ENCODE measurements around the gene KLHL25.

Gene KLHL25

DNA sequence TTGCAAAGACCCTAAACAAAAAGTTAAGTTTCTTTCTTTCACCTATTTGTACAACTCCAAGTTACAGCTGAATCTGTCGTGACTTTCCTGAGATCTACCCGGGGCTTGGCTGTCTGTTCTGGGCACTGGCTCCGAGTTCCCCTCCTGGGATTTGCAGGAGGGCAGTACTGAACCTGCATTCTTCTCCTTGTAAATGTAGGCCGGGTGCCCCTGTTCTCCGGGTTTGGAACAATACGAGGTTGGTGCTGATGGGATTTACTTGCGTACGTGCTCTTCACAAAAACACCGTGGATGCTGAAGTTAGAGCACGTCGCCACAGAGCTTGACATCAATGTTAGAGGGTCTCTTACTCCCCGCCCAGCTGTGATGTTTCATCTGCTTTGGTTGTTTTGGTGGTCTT lies 48.1 kb downstream of the KLHL25 start:
- DNase-seq, result no peak

DNA sequence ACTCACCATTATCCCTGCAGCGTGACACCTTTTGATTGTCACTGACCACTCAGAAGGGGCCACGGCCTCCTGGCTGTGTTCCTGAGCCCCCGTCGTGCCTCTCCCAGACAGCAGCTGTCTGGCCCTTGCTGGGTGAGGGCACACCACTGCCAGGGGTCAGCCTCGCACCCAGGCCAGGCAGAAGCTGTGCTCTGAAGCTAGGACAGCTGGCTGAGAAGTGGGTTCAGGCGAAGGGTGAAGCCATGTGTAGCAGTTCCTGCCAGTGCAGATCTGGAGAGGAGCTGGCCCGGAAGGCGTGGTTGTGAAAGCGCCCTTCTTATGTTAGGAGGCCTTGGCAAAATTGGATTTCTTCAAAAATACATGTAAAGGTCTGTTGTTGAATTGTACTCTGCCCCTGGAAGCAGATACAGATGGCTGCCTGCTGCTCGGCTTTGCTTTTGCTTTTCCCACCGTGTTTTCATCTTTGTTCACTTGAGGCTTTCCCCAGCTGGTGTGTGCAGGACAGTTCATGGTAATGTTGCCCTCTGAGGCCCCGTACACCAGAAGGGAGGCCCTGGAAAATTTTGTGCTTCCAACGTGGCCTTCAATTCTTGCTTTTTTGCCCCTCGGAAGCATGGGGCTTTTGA lies 49.1 kb downstream of the KLHL25 start:
- no peak for DNase-seq

DNA sequence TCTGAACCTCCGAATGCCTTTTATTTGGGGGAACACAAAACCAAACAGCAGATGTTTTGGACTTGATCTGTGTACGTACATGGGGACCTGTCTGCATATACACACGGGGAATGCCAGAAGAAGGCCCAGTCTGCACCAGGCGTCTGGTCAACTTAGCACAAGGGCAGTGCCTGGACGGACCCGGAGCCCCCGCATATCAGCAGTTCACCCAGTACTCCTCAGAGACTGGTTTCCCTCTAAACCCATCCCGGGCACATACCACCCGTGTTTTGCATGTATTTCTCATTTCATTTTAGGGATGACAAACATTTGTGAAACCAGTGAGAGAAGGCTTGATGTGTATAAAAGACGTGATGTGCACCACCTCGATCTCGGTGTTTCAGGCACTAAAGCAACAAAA lies 49.7 kb downstream of the KLHL25 start:
- no peak for DNase-seq

DNA sequence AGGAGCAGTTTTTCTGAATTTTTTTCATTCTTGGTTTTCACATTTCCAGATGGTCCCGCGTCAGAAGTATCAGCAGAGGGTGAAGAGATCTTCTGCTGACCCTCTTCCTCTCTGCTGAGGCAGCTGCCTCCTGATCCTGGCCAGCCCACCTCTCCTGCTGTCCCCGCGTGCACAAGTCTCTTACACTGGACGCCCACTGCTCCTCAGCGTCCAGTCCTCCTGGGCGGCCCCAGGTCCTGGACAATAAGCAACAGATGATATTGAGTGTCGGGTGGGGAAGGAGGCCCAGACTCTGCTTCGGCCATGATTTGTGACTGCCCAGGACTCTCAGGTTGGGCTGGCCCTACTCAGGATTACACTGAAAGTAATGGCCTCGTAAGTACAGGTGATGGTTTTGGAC lies 50.1 kb downstream of the KLHL25 start:
- no peak for DNase-seq

DNA sequence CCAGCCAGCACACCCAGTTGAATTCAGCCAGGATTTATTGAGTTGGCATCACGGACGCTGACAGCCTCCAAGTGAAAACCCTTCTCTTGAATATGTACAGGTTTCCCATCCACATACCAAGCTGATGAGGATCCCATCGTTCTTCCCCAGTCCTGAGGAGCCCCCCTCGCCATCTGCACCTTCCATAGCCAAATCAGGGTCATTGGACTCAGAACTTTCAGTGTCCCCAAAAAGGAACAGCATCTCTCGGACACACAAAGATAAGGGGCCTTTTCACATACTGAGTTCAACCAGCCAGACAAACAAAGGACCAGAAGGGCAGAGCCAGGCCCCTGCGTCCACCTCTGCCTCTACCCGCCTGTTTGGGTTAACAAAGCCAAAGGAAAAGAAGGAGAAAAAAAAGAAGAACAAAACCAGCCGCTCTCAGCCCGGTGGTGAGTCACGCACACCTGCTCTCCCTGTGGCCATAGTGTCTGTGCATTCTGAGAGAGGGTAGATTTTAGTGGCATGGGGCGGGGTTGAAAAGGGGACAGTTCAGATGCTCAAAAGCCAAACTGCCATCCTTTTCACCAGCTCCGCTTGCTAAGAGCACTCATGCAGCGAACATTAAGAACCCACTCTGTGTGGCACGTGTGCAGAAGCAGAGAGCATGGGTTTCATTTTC lies 51.2 kb downstream of the KLHL25 start:
- DNase-seq, result no peak

DNA sequence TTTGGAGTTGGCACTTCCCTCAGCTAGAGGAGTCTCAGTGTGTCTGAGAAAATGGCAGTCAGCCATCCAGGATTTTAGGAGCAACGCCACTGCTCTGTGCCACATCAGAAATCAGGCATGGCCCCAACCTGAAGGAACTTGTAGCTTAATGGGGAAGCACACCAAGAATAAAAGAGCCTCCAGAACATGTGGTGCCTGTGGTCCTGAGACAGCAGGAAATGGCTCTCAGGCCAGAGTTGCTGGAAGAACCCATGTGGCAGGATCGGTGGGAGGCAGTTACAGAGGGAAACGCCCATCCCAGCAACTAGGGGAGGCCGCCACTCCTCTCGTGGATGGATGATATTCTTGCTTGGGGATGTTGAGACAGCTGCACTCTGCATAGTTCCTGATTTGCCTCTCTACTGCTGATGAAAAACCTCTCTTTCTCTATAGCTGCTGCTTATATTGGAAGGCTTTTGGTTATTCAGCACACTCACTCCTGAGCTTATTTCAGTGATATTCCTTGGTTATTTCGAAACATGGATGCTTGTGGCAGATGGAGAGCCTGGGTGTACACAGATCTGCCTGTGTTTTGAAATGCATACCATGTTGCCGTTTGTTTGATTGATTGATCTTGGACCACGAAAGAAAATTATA lies 52.4 kb downstream of the KLHL25 start:
- DNase-seq, result no peak

DNA sequence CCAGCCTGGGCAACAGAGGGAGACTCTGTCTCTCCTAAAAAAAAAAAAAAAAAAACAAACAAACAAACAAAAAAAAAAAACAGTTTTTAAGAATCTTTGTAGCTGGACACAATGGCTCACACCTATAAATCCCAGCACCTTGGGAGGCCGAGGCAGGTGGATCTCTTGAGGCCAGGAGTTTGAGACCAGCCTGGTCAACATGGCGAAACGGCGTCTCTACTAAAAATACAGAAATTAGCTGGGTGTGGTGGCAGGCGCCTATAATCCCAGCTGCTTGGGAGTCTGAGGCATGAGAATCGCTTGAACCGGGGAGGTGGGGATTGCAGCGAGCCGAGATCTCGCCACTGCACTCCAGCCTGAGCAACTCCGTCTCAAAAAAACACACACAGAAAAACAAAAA lies 53.1 kb downstream of the KLHL25 start:
- no peak for DNase-seq

DNA sequence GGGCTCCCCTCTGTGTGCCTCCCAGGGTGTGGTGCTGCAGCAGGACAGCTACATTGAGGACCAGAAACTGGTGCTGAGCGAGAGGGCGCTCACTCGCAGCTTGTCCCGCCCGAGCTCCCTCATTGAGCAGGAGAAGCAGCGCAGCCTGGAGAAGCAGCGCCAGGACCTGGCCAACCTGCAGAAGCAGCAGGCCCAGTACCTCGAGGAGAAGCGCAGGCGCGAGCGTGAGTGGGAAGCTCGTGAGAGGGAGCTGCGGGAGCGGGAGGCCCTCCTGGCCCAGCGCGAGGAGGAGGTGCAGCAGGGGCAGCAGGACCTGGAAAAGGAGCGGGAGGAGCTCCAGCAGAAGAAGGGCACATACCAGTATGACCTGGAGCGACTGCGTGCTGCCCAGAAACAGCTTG lies 53.7 kb downstream of the KLHL25 start:
- DNase-seq, result no peak

DNA sequence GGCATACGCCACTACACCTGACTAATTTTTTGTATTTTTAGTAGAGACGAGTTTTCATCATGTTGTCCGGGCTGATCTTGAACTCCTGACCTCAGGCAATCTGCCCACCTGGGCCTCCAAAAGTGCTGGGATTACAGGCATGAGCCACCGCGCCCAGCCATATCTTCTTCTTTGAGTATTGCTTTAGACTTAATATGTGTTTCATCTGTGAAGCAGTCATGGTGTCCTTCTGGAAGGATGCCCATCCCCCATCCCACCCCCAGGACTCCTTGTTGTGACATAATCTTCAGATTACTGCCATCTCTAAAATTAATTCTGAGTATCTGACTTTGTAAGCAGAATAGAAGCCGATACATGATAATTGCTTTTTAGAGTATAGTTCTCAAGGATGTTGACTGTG lies 57.7 kb downstream of the KLHL25 start:
- no peak for DNase-seq

DNA sequence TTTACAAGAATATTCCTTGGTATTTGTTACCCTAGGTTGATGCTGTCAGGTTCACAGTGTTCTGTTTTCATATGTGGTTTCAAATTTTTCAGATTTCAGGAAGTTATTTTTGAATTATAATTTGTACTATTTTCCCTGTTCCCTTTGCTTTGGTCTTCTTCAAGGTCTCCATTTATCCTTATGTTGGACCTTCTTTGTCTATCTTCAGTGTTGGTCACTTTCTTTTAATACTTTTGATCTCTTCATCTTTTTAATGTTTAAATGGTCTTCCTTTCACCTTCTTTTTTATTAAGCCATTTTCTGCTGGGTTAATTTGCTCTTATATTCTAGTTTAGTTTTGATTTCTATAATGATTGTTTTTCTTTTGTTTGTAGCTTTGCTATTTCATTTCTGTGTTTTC lies 61.3 kb downstream of the KLHL25 start:
- no peak for DNase-seq

DNA sequence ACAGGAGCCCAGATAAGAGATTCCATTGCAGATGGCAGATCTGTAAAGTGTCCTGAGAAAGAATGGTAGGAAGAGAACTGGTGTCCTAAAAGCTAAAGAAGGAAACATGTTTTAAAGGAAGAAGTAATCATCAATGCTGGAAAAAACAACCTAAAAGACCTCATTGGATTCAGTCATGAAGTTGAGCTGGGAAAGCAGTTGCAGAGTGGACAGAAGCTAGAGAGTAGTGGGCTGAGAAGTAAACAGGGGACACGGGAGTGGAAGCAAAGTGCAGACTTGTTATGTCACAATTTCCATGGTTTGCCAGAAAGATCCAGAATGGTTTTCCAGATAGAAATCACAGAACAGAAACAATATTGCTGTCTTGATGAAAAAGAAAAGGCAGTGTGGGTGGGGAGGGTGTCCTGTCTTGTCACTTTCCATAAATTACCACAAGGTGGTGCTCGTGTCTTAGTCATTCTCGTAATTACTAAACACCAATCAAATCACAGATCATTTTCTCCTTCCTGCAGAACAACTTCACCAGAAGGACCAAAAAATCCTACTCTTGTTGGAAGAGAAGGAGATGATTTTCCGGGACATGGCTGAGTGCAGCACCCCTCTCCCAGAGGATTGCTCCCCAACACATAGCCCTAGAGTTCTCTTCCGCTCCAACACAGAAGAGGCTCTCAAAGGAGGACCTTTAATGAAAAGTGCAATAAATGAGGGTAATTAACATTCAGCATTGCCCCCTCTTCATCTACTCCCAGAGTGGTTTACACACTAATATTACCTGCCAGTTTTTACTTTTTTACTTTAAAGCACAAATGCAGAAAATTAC lies 64.5 kb downstream of the KLHL25 start:
- no peak for DNase-seq

DNA sequence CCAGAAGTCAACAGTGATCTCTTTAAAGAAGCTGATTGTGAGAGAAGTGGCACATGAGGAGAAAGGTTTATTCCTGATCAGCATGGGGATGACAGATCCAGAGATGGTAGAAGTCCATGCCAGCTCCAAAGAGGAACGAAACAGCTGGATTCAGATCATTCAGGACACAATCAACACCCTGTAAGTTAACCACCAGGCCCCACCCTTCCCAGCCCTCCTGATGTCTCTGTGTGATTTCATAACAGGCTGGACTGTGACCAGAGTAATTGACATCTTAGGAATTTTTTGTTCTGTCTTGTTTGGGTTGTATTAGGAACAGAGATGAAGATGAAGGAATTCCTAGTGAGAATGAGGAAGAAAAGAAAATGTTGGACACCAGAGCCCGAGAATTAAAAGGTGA lies 67.7 kb downstream of the KLHL25 start:
- DNase-seq, result no peak

DNA sequence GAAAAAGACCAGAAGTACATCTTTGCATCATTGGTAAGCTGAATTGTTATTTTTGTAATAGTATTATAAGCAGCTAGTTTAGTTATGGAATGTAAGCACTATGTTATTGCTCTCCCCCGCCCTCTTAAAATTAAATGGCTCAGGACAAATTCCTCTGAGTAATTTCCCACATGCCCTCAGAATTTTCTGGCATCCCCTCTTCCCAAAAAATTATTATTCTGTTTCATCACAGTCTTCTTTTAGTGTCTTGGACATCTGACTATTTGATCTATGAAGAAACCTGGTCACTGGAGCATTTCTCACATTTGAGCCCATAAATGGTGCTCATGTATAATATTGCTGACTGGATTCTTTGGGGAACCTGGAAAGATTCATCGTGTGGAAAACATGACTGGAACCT lies 68.3 kb downstream of the KLHL25 start:
- DNase-seq, result no peak

DNA sequence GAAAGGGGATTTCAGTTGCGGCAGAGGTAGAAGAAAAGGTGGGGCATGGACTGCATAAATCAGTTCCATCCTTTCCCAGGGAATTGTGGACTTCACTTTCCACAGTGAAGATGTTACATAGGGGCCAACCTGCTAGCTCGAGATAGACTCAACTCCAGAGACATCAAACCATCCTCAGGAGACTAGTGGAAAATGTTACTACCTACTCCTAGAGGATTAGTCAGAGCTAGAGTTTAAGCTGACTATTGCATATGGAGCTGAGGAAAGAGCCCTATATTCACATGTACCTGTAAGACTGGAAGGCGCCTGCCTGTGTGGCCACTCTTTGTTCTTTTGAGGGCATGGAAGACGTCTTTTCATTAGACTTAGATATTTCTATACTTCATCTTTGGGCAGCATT lies 69.2 kb downstream of the KLHL25 start:
- no peak for DNase-seq

DNA sequence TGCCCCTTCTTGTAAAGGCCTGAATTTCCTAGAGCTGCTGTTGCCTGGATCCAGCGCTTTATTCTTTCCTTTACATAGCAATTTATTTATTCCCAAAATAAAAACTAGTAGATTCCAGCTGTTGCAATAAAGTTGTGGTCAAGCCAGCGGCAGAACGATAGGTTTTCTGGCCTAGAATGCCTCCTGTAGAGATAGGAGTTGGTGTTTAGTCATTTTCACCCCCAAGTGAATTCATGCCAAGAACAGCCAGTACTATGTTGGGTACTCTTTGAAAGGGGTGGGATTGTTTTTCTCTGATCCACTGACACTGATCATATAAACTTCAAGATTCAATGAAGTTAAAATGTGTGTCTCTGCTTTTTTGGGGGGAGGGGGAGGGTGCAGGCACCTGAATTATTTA lies 69.7 kb downstream of the KLHL25 start:
- no peak for DNase-seq

DNA sequence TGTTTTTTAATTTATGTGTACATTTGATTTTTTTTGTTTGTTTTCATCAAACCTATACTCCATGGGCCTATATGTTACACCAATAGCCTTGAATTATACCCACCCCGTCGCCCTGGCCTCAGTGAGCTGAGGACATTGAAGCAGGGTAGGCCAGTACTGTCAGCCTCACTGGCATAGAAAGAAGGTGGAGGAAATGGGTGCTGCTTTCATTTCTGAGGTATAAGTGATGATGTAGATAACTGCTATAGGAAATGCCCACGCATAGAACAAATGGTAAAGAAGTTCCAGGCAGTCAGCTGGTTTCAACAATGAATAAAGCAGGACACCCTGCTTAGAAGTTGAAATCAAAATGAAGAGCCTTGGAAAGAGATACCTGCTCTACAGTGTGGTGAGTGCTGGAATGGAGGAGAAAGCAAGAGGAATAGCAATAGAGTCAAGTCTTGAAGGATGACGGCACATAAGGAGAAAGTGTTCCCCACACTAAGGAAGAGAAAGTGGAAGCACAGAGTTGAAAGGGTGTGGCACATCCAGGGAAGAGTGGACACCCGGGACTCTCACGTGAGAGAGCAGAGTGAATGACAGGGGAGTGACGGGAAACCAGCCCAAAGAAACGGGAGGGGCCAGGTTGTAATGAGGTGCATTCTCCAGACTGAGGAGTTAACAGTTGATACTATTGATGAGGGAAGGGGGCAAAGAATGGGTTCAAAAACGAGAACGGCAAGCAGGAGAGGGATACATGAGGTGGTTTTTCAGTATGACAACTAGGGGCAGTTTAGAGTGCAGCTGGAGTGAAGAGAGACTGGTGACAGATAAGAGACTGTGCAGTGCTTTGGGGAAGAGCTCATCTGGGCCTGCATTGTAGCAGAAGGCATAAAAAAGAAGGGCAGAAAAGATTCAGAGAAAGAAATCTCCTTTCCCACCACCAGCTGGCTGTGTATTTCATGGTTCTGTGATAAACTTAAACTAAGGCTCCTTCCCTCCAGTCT lies 70.5 kb downstream of the KLHL25 start:
- DNase-seq, result no peak

DNA sequence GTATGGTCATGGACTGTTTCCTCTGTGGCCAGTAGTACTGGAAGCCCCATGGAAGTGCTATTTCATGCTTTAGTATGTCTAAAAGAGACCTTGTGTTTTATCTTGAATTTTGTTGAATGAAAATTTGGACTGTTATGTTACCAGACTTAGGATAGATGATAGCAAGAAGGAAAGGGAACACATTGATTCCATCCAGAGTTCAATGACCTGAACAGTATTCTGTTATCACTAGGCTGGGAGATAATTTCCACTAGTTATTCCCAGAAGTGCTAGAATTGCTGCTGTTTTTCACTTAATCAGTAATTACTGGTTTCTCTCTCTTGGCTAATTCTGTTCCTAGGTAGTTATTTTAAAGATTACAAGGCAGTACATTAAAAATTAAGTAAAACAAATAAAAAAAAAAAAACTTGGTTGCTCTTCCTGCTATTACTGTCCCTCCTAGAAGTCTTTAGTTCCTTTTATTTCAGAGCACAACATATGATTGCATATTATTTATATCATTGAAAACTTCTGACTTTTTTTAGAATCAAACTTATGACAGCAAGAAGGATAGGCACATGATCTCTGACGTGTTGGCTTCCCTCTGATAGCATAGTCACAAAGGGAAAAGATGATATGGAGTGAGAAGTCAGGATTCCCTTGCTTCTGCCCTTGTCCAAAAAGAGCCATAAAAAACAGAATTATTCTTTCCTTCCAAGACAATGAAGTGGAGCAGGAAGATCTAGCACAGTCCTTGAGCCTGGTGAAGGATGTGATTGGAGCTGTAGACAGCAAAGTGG lies 72.2 kb downstream of the KLHL25 start:
- no peak for DNase-seq

DNA sequence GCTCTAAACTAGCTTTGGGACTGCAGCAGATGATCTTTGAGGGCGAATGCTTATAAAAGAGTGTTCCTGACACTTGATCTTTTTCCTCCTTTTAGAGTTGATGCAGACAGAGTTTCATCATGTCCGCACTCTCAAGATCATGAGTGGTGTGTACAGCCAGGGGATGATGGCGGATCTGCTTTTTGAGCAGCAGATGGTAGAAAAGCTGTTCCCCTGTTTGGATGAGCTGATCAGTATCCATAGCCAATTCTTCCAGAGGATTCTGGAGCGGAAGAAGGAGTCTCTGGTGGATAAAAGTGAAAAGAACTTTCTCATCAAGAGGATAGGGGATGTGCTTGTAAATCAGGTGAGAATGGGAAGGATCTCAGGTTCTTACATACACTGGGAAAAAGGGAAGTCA lies 75.7 kb downstream of the KLHL25 start:
- no peak for DNase-seq

DNA sequence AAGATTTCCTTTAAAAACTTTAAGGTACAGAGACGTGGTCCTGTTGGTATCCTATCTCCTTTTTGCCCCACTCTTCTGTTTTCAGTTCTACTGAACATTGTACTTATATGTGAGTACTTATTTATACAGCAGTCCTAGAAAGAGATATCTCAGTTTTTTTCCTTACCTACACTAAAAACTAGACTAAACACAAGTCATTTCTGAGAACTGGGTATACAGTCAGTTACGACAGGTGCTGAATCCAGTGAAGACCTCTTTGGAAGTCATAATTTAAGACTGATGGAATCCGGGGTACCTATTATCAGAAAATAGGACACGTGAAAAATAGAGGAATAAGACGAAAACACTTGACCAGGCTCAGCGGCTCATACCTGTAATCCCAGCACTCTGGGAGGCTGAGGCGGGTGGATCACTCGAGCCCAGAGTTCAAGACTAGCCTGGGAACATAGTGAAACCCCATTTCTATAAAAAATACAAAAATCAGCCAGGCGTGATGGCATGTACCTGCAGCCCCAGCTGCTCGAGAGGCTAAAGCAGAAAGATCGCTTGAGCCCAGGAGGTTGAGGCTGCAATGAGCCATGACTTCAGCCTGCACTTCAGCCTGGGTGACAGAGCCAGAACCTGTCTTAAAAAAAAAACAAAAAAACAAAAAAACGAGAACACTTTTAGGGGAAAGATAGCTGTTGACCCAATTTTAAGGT lies 76.3 kb downstream of the KLHL25 start:
- no peak for DNase-seq

DNA sequence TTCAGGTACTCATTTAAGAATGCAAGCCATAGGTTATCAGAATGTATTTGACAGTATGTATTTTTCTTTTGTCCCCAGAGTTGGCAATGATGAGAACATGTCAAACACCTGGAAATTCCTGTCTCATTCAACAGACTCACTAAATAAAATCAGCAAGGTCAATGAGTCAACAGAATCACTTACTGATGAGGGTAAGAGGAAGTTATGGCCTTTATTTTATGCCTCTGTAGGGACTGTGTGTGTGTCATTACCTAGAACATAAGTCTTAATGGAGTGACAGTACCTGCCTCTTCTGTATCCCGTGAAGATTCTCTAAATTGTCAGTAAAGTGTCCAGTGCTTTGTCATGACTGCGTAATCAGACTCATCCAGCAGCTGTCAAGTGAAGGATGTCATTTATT lies 77.5 kb downstream of the KLHL25 start:
- DNase-seq, result no peak

DNA sequence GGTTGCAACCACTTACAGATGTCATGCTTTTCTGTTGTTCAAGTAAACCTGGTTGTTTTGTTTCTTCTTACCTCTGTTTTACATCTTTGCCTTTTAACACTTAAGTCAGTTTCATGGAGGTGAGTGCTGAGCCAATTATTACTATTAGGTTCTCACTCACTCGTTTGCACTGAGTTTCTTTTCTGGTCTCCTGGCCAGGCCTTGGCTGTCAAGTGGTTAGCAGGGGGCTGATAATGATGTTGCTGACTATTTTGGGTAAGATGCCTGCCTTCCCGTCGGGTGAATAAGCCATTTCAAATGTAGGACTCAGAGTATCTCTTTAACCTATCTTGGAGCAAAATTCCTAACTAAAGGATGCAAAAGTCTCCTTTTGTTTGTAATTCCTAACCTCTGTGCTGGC lies 78.5 kb downstream of the KLHL25 start:
- no peak for DNase-seq
